ENCODE data around the gene ATAD3A. TPM values are rescaled to one million over a fixed set of nuclear protein-coding genes. Genes with fewer than 3 reads are reported as not detected.

The ATAD3A gene
- total and polyA plus RNA-seq, 7 donors: 8.6 to 40.4 (median 12.8) TPM

DNA sequence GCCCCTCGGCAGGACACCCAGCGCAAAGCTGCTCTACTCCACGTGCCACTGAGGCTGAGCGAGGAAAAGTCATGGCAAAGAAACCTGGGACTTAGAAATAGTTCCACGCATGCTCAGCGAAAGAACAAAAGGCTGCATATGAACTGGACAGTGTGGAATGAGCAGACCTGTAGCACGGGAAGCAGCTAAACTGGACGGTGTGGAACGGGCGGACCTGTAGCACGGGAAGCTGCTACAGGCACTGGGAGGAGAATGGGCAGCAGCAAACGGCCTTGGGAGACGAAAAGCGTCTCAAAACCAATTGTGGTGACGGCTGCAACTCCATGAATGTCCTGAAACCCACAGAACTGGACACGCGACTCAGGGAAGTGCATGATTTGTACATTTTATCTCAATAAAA is 47.1 kb downstream of the ATAD3A start:
- Histone ChIP-seq H3K36me3 (peaks cover 16 to 42% (median 29%) of the 10 kb centered on the region in 4 donors), H3K4me3 (no peak overlapping the region), H3K27ac (no peak overlapping the region), H3K4me1 (peaks cover 0 to 7% (median 3%) of the 10 kb centered on the region in 4 donors), H3K9me3 (no peaks in the 10 kb centered on the region), H3K27me3 (no peaks in the 10 kb centered on the region)
- no peak for DNase-seq
- no peak for TF ChIP-seq POLR2AphosphoS5 (IDR thresholded peaks at IDR 0.05)
- TF ChIP-seq, protein P1, sequence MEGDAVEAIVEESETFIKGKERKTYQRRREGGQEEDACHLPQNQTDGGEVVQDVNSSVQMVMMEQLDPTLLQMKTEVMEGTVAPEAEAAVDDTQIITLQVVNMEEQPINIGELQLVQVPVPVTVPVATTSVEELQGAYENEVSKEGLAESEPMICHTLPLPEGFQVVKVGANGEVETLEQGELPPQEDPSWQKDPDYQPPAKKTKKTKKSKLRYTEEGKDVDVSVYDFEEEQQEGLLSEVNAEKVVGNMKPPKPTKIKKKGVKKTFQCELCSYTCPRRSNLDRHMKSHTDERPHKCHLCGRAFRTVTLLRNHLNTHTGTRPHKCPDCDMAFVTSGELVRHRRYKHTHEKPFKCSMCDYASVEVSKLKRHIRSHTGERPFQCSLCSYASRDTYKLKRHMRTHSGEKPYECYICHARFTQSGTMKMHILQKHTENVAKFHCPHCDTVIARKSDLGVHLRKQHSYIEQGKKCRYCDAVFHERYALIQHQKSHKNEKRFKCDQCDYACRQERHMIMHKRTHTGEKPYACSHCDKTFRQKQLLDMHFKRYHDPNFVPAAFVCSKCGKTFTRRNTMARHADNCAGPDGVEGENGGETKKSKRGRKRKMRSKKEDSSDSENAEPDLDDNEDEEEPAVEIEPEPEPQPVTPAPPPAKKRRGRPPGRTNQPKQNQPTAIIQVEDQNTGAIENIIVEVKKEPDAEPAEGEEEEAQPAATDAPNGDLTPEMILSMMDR (IDR thresholded peaks at IDR 0.05): no peak
- no peak for TF ChIP-seq EP300 (IDR thresholded peaks at IDR 0.05)
- no peak for TF ChIP-seq POLR2A (IDR thresholded peaks at IDR 0.05)
- WGBS, 2 donors: 87 to 90% methylated on average over 17 of the region's 17 CpGs
- intact Hi-C loops (cut with DNase I): no loop called here

DNA sequence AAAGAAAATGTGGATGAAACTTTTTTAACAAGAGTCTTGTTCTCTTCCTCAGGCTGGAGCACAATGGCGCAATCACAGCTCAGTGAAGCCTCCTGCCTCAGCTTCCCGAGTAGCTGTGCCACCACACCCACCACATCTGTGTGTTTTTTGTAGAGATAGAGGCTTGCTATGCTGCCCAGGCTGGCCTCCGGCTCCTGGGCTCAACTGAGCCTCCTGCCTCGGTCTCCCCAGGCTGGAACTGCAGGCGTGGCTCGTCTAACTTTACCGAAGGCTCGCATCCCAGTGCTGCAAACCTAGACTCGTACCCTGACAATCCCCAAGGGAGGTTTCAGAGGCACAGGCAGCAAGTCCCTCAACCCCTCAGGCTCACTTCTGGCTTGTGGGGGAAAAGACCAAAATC is 48.2 kb downstream of the ATAD3A start:
- WGBS, 2 donors: 91 to 92% methylated on average over 9 of the region's 9 CpGs
- TF ChIP-seq, protein P1 (IDR thresholded peaks at IDR 0.05): no peak
- TF ChIP-seq POLR2AphosphoS5 (IDR thresholded peaks at IDR 0.05): no peak
- no peak for TF ChIP-seq POLR2A (IDR thresholded peaks at IDR 0.05)
- TF ChIP-seq EP300 (IDR thresholded peaks at IDR 0.05): no peak
- H3K36me3 ChIP-seq: peaks cover 21 to 52% (median 36%) of the 10 kb centered on the region in 4 donors
- H3K4me1 ChIP-seq: no peaks in the 10 kb centered on the region
- H3K27me3 ChIP-seq: no peaks in the 10 kb centered on the region
- no peaks in the 10 kb centered on the region for H3K9me3 ChIP-seq
- DNase-seq: no peak
- no peak overlapping the region for H3K4me3 ChIP-seq
- intact Hi-C loops (cut with DNase I): no loop called here
- H3K27ac ChIP-seq: no peak overlapping the region

DNA sequence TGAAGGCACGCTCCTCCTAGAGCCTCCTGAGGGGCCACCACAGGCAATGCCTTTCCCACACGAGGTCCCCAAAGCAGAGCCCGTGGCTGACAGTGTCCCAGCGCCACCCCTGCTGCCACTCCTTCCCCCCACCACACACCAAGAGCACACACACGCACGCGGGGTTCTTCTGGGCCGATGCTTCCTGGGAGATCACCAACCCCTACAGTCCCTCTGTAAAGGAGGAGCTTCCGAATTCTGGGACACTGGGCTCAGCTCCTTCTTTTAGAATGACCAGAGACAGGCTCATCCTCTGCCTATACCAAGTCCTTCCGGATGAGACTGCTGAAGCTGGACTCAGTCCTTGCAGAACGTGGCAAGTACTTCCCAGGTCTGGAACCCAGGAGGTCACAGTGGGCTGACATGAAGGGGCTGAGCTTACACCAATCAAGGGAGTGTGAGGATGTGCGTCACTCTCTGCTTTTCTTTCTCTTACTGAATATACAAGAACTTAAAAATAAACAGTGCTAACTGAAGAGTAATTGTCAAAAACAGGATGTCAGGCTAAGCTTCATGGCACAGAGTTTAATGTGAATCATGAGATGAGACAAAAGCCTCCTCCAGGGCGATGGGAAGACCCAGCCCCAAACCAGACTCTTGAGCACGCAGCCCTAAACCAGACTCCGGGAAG is 50.0 kb downstream of the ATAD3A start:
- intact Hi-C loops (cut with DNase I): no loop called here
- no peak for TF ChIP-seq POLR2A (IDR thresholded peaks at IDR 0.05)
- TF ChIP-seq, protein P1 (IDR thresholded peaks at IDR 0.05): no peak
- TF ChIP-seq POLR2AphosphoS5 (IDR thresholded peaks at IDR 0.05): no peak
- TF ChIP-seq EP300 (IDR thresholded peaks at IDR 0.05): no peak
- Histone ChIP-seq H3K4me3 (no peak overlapping the region), H3K27ac (no peak overlapping the region), H3K27me3 (no peaks in the 10 kb centered on the region), H3K4me1 (peaks cover 0 to 4% (median under 1%) of the 10 kb centered on the region in 4 donors), H3K36me3 (peaks cover 21 to 52% (median 40%) of the 10 kb centered on the region in 4 donors), H3K9me3 (no peaks in the 10 kb centered on the region)
- DNase-seq: no peak
- WGBS, 2 donors: 94 to 95% methylated on average over 15 of the region's 15 CpGs

DNA sequence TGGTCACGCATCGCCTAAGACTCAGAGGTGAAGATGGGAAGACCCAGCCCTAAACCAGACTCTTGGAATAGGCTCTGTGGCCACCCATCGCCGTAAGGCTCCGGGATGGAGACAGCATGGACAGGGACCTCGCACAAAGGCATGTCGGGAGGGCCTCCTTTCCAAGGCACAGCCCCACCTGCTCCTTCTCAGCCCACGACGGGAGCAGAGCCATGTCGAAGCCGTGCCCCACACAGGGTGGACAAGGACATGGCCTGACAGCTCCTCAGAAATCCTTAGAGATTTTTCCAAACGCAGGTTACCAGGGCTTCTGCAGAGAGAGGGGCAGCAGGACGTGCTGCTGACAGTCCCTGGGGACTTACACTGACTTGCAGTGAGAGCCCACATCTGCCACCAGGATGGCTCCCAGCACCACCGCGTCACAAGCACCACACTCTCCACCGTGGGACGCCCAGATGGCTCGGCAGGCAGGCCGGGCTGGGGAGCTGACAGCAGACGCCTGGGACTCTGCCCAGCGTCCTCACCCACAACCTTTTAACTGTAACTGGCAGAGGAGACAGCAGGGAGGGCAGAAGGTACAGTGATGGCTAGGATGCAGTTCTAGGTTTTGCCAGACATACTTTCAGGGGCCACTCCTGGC is 50.7 kb downstream of the ATAD3A start:
- Histone ChIP-seq H3K4me1 (peaks cover 0 to 11% (median 5%) of the 10 kb centered on the region in 4 donors), H3K27me3 (no peaks in the 10 kb centered on the region), H3K4me3 (no peak overlapping the region), H3K9me3 (no peaks in the 10 kb centered on the region), H3K27ac (no peak overlapping the region), H3K36me3 (peaks cover 21 to 52% (median 40%) of the 10 kb centered on the region in 4 donors)
- no peak for DNase-seq
- intact Hi-C loops (cut with DNase I): no loop called here
- TF ChIP-seq, protein P1 (IDR thresholded peaks at IDR 0.05): no peak
- TF ChIP-seq POLR2A (IDR thresholded peaks at IDR 0.05): no peak
- no peak for TF ChIP-seq POLR2AphosphoS5 (IDR thresholded peaks at IDR 0.05)
- TF ChIP-seq EP300 (IDR thresholded peaks at IDR 0.05): no peak
- WGBS, 2 donors: 94% methylated on average over 21 of the region's 21 CpGs
